Stimulated activated CD8-positive, alpha-beta memory T cell treated with anti-CD3 and anti-CD28 coated beads, Interleukin-4, amount 100 ng/mL, for 24 hours (primary cell): ENCODE data around the gene KLK3.
"Not testable (repeated sequence)": the region's sequence is repeated elsewhere in the genome, so short reads cannot be mapped to it uniquely, and the experiment has no call there.

Experiments
- DNase-seq: peaks from one replicate; pipeline ENCODE4 v3.0.0-alpha.2; 2020; ENCODE audit warnings: low read depth

The KLK3 gene

GRCh38 chr19:50854636-50855410 lies at the start of gene KLK3:
Gene KLK3, plus strand, starts transcription at chr19:50854915. Its CDS starts 41 bp downstream, at chr19:50854956.
- DNase-seq = no peak

DNA sequence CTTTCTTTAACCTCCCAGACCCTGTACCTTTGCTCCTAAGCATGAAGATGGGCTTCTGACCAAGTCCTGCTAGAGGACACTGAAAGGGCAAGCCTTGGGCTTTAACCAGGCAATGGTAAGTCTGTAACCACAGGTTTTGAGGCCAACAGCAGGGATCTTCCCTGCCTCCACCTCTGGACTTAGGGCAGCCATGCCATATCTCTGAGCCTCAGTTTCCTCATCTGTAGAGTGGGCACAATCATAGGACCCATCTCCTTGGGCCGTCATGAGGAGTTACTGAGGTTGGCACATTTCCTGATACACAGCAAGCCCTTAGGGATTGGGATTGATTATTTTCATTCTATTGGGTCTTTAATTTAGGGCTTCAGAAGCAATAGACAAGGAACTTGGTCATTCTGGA lies 45.9 kb upstream of the KLK3 start:
- no peak for DNase-seq

DNA sequence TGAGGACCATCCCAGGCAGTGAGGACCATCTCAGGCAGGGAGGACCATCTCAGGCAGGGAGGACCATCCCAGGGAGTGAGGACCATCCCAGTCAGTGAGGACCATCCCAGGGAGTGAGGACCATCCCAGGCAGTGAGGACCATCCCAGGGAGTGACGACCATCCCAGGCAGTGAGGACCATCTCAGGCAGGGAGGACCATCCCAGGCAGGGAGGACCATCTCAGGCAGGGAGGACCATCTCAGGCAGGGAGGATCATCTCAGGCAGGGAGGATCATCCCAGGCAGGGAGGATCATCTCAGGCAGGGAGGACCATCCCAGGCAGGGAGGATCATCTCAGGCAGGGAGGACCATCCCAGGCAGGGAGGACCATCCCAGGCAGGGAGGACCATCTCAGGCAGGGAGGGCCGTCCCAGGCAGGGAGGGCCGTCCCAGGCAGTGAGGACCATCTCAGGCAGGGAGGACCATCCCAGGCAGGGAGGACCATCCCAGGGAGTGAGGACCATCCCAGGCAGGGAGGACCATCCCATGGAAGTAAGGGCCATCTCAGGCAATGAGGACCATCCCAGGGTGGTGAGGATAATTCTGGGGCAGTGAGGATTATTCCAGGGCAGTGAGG lies 43.0 kb upstream of the KLK3 start:
- DNase-seq = not testable (repeated sequence)

GRCh38 chr19:50812474-50812873 lies 42.2 kb upstream of the KLK3 start:
- DNase-seq = no peak

DNA sequence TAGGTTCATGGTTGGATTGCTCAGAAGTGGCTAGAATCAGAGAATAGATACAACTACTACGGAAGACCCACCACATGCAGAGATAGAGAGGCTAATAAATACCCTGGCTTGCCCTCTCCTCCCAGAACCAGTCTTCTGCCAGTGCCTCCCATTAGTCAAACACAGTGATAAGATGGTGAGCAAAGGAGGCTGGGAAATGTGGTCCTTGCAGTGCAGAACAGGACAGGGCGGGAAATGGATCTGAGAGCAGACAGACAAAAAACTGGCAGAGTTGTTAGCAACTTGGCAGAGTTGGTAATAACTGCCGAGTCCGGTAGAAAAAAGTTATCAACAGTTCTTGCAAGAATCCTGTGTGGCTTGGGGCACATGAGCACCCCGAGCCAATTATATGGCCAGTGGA lies 39.8 kb upstream of the KLK3 start:
- DNase-seq = no peak

- no peak for DNase-seq
These were observed 39.3 kb upstream of the KLK3 start for GRCh38 chr19:50815439-50815838.

DNA sequence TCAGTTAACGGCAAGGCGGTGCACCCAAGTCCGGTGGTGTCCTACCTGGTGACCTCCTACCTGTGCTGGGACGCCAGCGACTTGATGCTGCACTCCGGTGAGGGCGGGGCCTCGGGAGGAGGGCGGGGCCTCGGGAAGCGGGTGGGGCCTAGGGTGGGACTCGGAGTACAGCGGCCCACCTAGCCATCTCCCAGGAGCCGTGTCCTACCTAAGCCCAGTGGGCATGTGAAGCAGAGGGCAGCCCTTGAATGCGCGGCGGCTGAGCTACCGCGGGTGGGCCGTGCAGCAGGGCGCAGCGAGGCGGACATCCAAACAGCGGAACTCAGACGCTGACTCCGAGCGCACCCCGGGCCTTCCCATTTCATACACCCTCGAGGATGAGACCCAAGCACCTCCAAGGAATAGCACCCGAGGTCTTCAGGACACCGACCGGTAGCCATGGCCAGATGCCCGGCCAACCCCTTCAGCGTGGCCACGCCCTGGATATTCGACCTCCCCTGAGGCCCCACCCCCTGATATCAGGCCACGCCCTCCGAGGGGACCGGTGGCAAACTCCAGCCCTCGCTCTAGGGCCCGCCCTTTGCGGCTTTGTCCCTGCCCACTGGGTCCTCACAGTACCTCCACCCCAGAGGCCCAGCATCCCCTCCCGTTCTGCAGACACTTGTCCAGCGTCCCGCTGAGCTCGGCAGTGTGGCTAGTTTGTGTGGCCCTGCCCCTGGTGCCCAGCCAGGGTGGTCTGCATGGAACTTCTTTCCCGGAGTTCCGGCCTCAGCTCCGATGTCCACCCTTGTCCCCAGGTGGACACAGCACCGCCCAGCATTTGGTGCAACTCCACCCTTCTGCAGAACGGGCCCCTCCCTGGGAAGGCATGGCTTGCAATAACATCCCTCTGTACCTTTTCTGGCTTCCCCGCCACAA lies 36.5 kb upstream of the KLK3 start:
- no peak for DNase-seq

DNA sequence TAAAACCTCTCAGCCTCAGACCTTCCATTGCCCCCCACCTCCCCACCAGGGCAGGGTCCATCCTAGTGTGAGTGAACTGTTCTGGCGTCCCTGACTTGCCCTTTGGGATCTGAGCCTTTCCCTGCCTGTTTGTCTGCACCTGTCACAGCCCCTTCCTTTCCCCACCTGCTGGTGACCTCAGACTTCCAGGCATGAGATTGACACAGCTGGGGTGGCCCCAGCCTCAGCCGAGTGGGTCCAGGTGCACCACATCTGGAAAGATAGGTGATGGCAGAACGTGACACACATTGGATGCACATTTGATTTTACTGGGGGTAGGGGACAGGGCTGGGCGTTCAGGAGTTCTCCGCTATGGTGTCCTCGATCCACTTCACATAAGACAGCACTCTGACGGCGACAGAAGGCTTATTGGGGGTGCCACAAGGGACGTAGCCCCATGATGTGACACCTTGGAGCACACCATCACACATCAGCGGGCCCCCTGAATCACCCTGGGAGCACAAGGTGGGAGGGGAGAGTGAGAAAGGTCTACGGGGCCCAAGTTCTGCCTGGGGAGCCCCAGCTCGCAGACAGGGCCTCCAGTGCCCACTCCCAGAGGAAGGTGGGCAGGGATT lies 35.7 kb upstream of the KLK3 start:
- DNase-seq = no peak

DNA sequence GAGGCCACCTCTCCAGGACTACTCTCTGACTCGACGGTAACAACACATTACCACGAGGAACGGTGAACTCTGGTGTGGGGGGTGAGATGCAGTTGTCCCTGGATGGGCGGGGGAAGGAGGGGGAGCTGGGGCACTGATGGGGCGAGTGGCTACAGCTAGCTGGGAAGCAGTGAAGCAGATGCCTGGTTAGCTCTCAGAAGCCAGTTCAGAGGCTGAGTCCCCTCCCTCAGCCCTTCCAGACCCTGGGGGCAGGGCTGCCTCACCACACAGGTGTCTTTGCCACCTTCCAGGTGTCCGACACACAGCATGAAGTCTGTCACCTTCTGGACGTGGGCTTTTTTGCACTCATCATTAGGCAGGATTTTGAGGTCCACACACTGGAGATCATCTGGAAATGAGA lies 35.1 kb upstream of the KLK3 start:
- no peak for DNase-seq

- DNase-seq = no peak
These were observed 34.6 kb upstream of the KLK3 start for GRCh38 chr19:50820086-50820485.

- no peak for DNase-seq
These were observed 34.0 kb upstream of the KLK3 start for GRCh38 chr19:50820549-50821247.

DNA sequence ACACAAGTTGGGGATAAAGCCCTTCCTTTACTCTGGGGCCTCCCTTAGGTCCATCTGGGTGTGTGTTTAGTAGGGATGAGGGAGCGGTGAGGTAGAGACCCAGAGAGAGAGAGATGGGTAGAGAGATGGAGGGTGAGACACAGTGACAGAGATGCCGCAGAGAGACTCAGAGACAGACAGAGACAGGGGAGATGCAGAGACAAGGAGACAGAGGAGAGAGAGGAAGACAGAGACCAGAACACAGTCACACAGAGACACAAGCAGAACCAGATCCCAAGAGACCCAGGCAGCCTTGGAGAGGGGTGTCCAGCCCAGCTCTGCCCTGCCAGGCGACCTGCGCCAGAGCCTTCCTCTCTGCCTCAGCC lies 33.5 kb upstream of the KLK3 start:
- no peak for DNase-seq

DNA sequence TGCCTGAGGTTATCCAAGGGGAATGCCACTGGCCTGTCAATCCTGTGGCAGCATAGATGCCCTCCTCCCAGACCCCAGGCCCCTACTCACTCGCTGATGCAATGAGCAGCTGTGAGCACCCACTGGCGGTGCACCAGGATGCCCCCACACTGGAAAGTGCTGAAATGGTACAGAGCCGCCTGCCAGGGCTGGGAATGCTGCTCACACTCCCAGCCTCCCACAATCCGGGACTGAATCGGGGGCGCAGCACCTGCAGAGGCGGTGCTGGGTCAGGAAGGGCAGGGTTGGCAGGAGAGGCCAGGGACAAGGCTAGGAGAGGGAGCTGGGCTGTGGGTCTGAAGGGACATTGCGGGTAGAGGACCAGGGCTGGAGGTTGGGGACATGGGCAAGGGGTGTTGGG lies 33.1 kb upstream of the KLK3 start:
- no peak for DNase-seq

GRCh38 chr19:50822661-50823208 lies 32.0 kb upstream of the KLK3 start:
- DNase-seq = no peak

GRCh38 chr19:50823389-50824042 lies 31.2 kb upstream of the KLK3 start, which contains the start of gene KLK1:
Gene KLK1, minus strand, starts transcription at chr19:50823787. Its CDS starts 39 bp downstream, at chr19:50823748.
- DNase-seq = no peak

GRCh38 chr19:50826492-50827240 lies 28.0 kb upstream of the KLK3 start:
- no peak for DNase-seq

DNA sequence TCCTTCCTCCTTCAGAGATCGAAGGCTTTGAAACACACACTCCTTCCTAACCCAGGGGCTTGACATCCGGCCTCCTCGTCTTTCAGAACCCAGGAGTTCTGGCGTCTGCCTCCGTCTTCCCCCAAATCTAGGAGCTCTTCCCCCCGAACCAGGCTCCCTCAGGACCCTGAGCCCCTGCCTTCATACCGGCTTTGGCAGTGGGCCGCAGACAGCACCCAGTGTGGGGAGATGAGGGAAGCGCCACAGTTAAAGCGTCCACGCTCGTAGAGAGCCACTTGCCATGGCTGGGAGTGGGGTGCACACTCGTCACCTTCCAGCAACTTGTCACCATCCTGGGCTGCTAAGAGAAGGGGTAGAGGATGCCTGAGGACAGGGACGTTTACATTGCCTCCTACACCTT lies 27.2 kb upstream of the KLK3 start:
- no peak for DNase-seq

- no peak for DNase-seq
These were observed 24.9 kb upstream of the KLK3 start for GRCh38 chr19:50829801-50830200.

DNA sequence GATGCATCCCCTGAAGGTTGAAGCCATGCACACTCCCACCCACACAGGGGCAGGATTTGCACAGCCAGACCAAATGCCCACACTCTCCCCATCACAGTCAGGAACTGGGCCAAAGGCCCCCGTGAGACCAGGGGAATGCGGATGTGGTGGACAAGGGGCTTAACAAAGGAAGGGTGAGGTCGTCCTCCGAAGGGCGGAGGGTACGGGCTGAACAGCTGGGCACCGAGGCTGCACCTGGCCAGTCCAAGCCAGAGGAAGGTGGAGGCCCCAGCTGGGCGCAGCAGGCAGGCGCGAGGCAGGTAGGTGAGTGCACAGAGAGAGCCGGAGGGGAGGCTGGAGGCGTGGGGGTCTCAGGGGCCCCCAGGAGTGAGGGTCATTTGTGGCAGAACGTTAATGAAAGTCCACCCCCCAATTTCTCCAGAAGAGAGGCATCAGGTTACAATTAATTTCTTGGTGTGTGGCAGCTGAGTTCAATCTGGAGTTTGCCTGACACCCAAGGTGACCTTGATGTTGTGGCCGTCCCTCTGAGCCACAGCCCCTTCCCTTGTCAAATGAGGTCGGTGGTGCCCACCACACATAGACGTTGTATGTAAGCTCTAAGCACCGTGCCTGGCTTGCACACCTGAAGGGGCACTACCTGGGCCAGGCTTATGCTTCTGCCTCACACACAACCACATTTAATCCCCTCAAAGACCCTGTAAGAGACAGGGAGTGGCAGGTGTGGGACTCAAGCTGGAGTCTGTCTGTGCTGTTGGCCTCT lies 24.3 kb upstream of the KLK3 start:
- no peak for DNase-seq
